ENCODE data around the gene TRIM40. TPM values are rescaled to one million over a fixed set of nuclear protein-coding genes. Genes with fewer than 3 reads are reported as not detected.
A peak's percentile ranks its signal among the peaks of the same experiment; 100 is the strongest.

The TRIM40 gene
- total and polyA plus RNA-seq, 2 of the 13 experiments (the other 11 are each of a cell fraction or from before 2014, with no cell fraction given) = 0.58 TPM; not detected in 1

DNA sequence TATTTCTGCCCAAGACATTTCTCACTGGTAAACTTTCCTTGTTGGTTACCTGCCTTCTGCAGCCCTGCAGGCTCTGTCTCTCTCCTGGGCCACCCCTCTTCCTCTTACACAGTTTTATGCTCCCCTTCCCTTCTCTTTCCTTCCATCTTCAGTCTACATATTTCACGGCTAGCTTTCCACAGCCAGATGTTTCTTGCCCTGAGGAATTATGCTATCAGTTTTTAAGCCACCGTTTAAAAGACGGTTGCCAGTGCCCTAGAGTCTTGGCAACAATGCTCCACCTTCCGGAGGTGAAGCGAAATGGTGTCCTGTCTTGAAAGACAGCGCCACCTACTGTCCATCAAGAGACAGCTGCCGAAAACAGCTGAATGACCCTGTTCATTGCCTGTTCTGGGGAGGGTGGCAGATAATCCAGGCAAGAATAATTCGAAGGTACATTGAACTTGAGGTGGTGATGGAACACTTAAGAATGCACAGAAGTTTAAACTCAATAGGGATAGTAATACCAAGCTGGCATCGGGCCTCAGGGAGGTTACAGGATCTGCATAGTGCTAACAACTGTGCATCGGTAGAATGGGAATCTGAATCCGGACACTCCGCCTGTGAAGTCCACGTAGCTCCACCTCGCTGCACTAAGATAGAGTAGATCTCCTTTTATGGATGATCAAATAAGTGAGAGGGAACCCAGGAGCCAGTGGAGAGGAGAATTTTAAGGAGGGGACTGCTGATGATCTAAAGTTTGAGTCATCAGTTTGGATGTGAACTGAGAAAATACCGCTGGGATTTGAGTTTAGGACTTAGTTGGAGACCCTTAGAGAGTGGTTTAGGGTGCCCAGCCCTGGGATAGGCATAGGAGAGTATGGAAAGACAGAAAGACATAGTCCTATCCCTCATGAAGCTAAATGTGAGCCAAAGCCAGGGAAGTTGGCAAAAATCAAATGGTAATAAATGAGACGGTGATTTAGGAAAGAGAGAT, 4.8 kb upstream of the TRIM40 start (continued):
- no peak for TF ChIP-seq ZNF710 (CRISPR knock-in tag; IDR thresholded peaks at IDR 0.05; ENCODE audit: borderline replicate concordance)
- no peak for TF ChIP-seq GZF1 (CRISPR knock-in tag; IDR thresholded peaks at IDR 0.05)
- peak; percentile 30; the same call in 1 of the 2 replicates for TF ChIP-seq MTERF4 (CRISPR knock-in tag; IDR thresholded peaks at IDR 0.05)
- TF ChIP-seq ZNF850 (CRISPR knock-in tag; conservative IDR thresholded peaks at IDR 0.05) = no peak
- TF ChIP-seq GATAD1 (CRISPR knock-in tag; IDR thresholded peaks at IDR 0.05) = peak; percentile 63
- 0 out of 2 replicates have a peak, but pooled peaks have one; percentile 57 for TF ChIP-seq NFKBIZ (CRISPR knock-in tag; IDR thresholded peaks at IDR 0.05)
- TF ChIP-seq ZNF256 (CRISPR knock-in tag; conservative IDR thresholded peaks at IDR 0.05) = no peak
- no peak for TF ChIP-seq SMARCE1 (IDR thresholded peaks at IDR 0.05; ENCODE audit: borderline replicate concordance)
- TF ChIP-seq ZNF30 (CRISPR knock-in tag; IDR thresholded peaks at IDR 0.05) = no peak
- no peak for TF ChIP-seq ZNF891 (CRISPR knock-in tag; IDR thresholded peaks at IDR 0.05)
- TF ChIP-seq EZH2 (conservative IDR thresholded peaks at IDR 0.05; ENCODE audit: low read depth, low read length) = no peak
- no peak for TF ChIP-seq KLF12 (CRISPR knock-in tag; IDR thresholded peaks at IDR 0.05; ENCODE audit: borderline replicate concordance)
- TF ChIP-seq ZSCAN25 (CRISPR knock-in tag; IDR thresholded peaks at IDR 0.05) = no peak
- TF ChIP-seq NPAS2 (CRISPR knock-in tag; IDR thresholded peaks at IDR 0.05; ENCODE audit: borderline replicate concordance) = no peak
- TF ChIP-seq MTA3 (CRISPR knock-in tag; IDR thresholded peaks at IDR 0.05) = no peak
- TF ChIP-seq DMTF1 (CRISPR knock-in tag; IDR thresholded peaks at IDR 0.05) = no peak
- no peak for TF ChIP-seq MYNN (CRISPR knock-in tag; IDR thresholded peaks at IDR 0.05; ENCODE audit: low read depth)
- no peak for TF ChIP-seq KDM5B (CRISPR knock-in tag; IDR thresholded peaks at IDR 0.05; ENCODE audit: borderline replicate concordance)
- TF ChIP-seq ZBTB38 (CRISPR knock-in tag; IDR thresholded peaks at IDR 0.05) = peak; percentile 90
- TF ChIP-seq ZNF484 (CRISPR knock-in tag; IDR thresholded peaks at IDR 0.05; ENCODE audit: borderline replicate concordance, low read depth) = no peak
- TF ChIP-seq HNF4A (CRISPR knock-in tag; IDR thresholded peaks at IDR 0.05) = no peak
- peak; percentile 89; the same call in 1 of the 2 replicates for TF ChIP-seq RFXANK (CRISPR knock-in tag; IDR thresholded peaks at IDR 0.05)
- TF ChIP-seq SRSF9 (IDR thresholded peaks at IDR 0.05; ENCODE audit: borderline replicate concordance, insufficient read depth, low read depth, low read length, poor library complexity, severe bottlenecking) = no peak
- no peak for TF ChIP-seq ZNF44 (CRISPR knock-in tag; IDR thresholded peaks at IDR 0.05)
- 0 out of 2 replicates have a peak, but pooled peaks have one; percentile 13 for TF ChIP-seq MEIS2 (CRISPR knock-in tag; IDR thresholded peaks at IDR 0.05)
- TF ChIP-seq SRF (IDR thresholded peaks at IDR 0.05; ENCODE audit: low read depth, low read length) = no peak

Data from HepG2 (cell line).